Metanephros (tissue), 1 donor: Measurements from ENCODE around the gene C22orf39. TPM values are rescaled to one million over a fixed set of nuclear protein-coding genes. Genes with fewer than 3 reads are reported as not detected.

Source experiments
- total RNA-seq: library from RNA; depleted of rRNA; stranded (reverse); fragments of >200 nt; gene quantifications from one replicate; pipeline ENCODE4 v1.2.3, GENCODE V29; 2014

Gene C22orf39, protein sequence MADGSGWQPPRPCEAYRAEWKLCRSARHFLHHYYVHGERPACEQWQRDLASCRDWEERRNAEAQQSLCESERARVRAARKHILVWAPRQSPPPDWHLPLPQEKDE
- total RNA-seq = 50.4 TPM

GRCh38 chr22:19447330-19448075 is at the start of gene C22orf39:
Gene C22orf39, minus strand, starts transcription at chr22:19447711. Its CDS starts 23 bp downstream, at chr22:19447688.

DNA sequence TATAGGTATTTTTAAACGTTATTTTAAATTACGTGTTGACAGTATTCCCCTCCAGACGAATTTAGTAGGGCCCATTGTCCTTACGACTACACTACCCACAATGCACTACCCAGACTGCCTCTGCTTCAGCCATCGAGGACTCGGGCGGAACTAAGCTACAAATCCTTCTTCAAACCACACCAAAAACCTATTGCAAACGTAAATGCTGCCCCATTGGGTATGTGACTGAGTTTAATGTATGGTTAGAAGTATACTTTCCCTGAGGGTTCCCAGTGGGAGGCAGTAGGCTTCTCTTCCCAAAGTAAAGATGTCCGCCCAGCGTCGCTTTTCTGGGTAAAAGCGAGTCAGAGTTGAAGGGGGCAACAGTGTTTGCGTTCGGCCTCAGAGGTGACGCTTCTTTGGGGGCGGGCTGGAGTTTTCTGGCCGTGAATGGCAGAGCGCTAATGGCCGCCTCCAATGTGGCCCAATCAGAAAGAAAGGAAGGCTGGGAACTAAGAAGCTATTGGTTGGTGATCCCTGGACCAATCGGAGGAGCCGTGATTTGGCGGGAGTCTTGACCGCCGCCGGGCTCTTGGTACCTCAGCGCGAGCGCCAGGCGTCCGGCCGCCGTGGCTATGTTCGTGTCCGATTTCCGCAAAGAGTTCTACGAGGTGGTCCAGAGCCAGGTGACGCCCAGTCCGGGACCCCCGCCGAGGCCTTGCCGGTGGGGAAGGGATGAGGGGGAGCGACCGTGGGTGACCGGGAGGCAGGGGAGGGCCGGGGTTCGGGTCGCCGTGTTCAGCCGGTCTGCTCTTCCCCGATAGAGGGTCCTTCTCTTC is 32.1 kb upstream of the C22orf39 start, which contains the start of gene CDC45:
Gene CDC45, plus strand, starts transcription at position 566 of the 818 bp plus-strand sequence. Its CDS starts 49 bp downstream, at position 615.

DNA sequence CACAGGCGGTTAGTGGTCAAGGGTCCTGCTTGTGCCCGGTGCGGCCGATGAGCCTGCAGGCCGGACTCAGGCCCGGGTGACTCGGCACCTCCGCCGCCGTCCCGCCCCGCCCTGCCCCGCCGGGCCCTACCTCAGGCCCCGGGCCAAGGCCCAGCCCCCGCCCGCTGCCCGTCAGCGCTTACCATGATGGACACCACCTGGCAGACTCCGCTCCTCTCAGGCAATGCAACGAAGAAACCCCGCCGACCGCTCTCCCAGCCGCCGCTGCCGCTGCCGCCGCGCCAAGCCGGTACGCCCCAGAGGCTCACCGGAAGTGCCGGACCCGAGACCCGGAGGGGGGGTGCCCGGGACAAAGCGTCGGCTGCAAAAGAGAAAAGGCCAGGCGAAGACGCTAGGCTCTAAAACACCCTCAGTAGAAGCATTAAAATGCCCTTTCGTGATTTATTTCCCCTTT is 31.4 kb upstream of the C22orf39 start, which contains the start of gene UFD1:
Gene UFD1, minus strand, starts transcription at position 293 of the 454 bp plus-strand sequence. Its CDS starts 108 bp downstream, at position 185.

DNA sequence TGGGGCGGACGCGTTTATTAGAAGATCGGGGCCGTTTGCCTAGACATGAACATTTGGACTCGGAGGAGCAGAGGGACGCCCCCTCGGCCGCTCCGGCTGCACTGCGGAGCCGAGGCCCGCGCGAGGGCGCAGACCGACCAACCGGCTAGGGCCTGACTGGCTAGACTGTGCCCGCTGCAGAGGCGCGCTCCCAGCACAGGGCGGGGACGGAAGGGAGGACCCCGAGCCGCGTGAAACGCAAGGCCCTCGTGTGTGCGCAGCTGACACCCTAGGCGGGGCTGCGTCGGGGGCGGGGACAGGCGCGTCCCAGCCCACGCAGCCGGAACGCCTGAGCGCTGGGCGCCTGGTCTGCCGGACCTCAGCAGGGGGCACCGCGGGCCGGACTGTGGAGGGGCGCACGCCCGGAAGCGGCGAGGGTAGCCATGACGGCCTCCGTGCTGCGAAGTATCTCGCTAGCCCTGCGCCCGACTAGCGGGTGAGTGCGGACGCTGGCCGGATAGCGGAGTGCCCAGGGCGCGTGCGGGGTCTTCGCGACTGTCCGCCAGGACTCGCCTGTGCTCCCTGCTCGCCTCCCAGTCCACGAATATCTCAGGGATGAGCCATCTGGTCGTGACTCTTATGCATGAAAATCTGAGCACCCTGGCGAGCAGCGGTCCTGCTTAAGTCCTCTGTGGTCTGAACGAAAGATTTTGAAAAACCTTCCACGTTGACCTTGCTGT is 15.2 kb downstream of the C22orf39 start, which contains the start of gene MRPL40:
Gene MRPL40, plus strand, starts transcription at position 413 of the 719 bp plus-strand sequence. Its CDS starts 10 bp downstream, at position 423.

GRCh38 chr22:19431649-19432132 is 15.8 kb downstream of the C22orf39 start, which contains the start of gene HIRA:
Gene HIRA, minus strand, starts transcription at chr22:19431733. Its CDS starts 257 bp downstream, at chr22:19431476.

Other genes with a start within 250 kb of the C22orf39 start
- gene CLTCL1, start 156.0 kb downstream of the C22orf39 start, total RNA-seq = 19.0 TPM
- gene HIRA, start 16.0 kb downstream of the C22orf39 start, total RNA-seq = 21.5 TPM
- 17.2 TPM for gene MRPL40, start 15.2 kb downstream of the C22orf39 start, total RNA-seq
- 29.4 TPM for gene UFD1, start 31.5 kb upstream of the C22orf39 start, total RNA-seq
- 11.9 TPM for gene CDC45, start 32.2 kb upstream of the C22orf39 start, total RNA-seq
- 91.8 TPM for gene CLDN5, start 76.7 kb upstream of the C22orf39 start, total RNA-seq